Right lobe of liver (tissue), 6 donors: ENCODE measurements around the gene TMC2. TPM values are rescaled to one million over a fixed set of nuclear protein-coding genes. Genes with fewer than 3 reads are reported as not detected.

ENCODE experiments used
- ATAC-seq, 4 donors: fragments of 200-7000 bp; cut with Tn5 transposase; one replicate each; pipeline ENCODE4 v1.9.1; 2020; ENCODE audit warnings: mild to moderate bottlenecking in 4 of 4, moderate library complexity in 4 of 4
- DNase-seq, 3 donors: peaks; one replicate each; pipeline ENCODE4 v3.0.0-alpha.2; 2020
- H3K27ac ChIP-seq, 3 donors: fragments of 200-600 bp; one replicate each; pipeline ENCODE4 v1.8.0; 2022
- H3K27me3 ChIP-seq, 2 donors: fragments of 200-600 bp; one replicate each; pipeline ENCODE4 v1.8.0; 2022
- H3K36me3 ChIP-seq, 4 donors: fragments of 200-600 bp; sonication (generic) in 1 of 4; one replicate each; pipeline versions ENCODE4 v1.5.1 to v1.8.0; 2017 to 2022; ENCODE audit warnings: control low read depth in 1 of 4
- H3K4me1 ChIP-seq, 4 donors: fragments of 200-600 bp; sonication (generic) in 1 of 4; one replicate each; pipeline versions ENCODE4 v1.5.1 to v1.8.0; 2017 to 2022; ENCODE audit warnings: control low read depth in 1 of 4
- H3K4me3 ChIP-seq, 3 donors: fragments of 200-600 bp; one replicate each; pipeline ENCODE4 v1.8.0; 2022
- H3K9me3 ChIP-seq, 4 donors: fragments of 200-600 bp; sonication (generic) in 1 of 4; one replicate each; pipeline versions ENCODE4 v1.5.1 to v1.8.0; 2017 to 2022; ENCODE audit warnings: control low read depth in 1 of 4
- CTCF ChIP-seq, 4 donors: fragments of 200-600 bp in 3 of 4; fragments of 450-650 bp in 1 of 4; IDR thresholded peaks; one replicate each; pipeline versions ENCODE4 v1.5.1 to v1.8.0; 2016 to 2022; ENCODE audit warnings: antibody characterized with exemption in 4 of 4, mild to moderate bottlenecking in 2 of 4
- POLR2A ChIP-seq: fragments of 450-650 bp; IDR thresholded peaks from one replicate; pipeline ENCODE4 v1.6.1; 2017; ENCODE audit warnings: antibody characterized with exemption, mild to moderate bottlenecking
- WGBS: methylation state at CpG from one replicate; pipeline ENCODE4 v1.1.6; 2018; ENCODE audit warnings: low coverage, low lambda C conversion rate; ENCODE audit not compliant: insufficient coverage; ENCODE audit errors: missing lambda C conversion rate; 5-methylcytosine and 5-hydroxymethylcytosine counted together
- intact Hi-C, 2 donors: fragments of 100-400 bp; cut with DNase I; formaldehyde crosslinking; loops; one replicate each; pipeline versions ENCODE4 v1.11.2 to v1.14.1; 2022
- total RNA-seq, 6 experiments: library from RNA; depleted of rRNA in 2 of 6; stranded (reverse); fragments of >200 nt in 2 of 6; fragmentation: NEBNext Ultra II Directional in 3 of 6; extraction: Animal tissue kit (Norgen Biotek cat#: 25700) in 3 of 6; gene quantifications; one replicate each; pipeline versions ENCODE4 v1.1.0 to v1.2.4, GENCODE V29; 2016 to 2023
- donor health status: DM: no; HTN: yes; CAD: no.
- donor health status: DM: no; HTN: no; CAD: no.
- donor health status: DM: no; HTN: no; CAD: no.
- donor health status: DM: no; HTN: yes; CAD: no.
- donor health status: DM: no; HTN: yes; CAD: no.

Gene TMC2
- total RNA-seq, 6 experiments from 2014 or later = not detected

- no peak for TF ChIP-seq POLR2A
- no peak for TF ChIP-seq CTCF (IDR thresholded peaks at IDR 0.05)
- no peaks in the 10 kb centered on the region for H3K27me3 ChIP-seq
- no peaks in the 10 kb centered on the region for H3K36me3 ChIP-seq
- H3K27ac ChIP-seq = no peak overlapping the region
- H3K9me3 ChIP-seq = no peaks in the 10 kb centered on the region
- intact Hi-C loops = no loop called here
- DNase-seq (no peak), ATAC-seq (no peak)
- H3K4me3 ChIP-seq = no peak overlapping the region
- H3K4me1 ChIP-seq = no peaks in the 10 kb centered on the region
- WGBS = 30% methylated on average over 6 of the region's 6 CpGs
These were observed 74.8 kb downstream of the TMC2 start for GRCh38 chr20:2610941-2611720.

GRCh38 chr20:2612073-2612472 lies 75.7 kb downstream of the TMC2 start:
- 58% methylated on average over 2 of the region's 3 CpGs for WGBS
- H3K36me3 ChIP-seq = no peaks in the 10 kb centered on the region
- H3K27me3 ChIP-seq = no peaks in the 10 kb centered on the region
- no peaks in the 10 kb centered on the region for H3K9me3 ChIP-seq
- ATAC-seq (no peak), DNase-seq (no peak)
- no peak overlapping the region for H3K27ac ChIP-seq
- intact Hi-C loops = no loop called here
- no peak overlapping the region for H3K4me3 ChIP-seq
- no peaks in the 10 kb centered on the region for H3K4me1 ChIP-seq
- TF ChIP-seq CTCF (IDR thresholded peaks at IDR 0.05) (no peak), POLR2A (no peak)

DNA sequence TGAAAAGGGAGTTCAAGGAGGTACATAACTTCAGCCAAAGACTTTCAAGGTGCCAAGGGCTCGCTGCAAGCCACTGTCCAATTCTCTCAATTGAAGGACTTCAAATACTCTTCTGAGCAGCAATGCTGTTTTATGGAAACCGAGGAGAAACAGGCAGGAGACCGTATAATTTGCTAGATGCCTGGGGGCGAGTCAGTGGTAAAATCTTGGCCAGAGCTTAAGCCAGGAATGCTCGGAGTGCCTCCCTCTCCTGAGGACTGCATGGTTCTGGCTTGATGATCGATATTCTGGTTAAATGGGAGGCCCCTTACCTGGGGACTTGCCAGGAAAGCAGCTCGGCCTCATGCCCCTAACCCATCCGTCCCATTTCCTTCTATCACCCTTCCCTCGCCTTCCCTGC lies 80.3 kb downstream of the TMC2 start:
- no peak overlapping the region for H3K4me3 ChIP-seq
- no peak for DNase-seq
- no peaks in the 10 kb centered on the region for H3K36me3 ChIP-seq
- H3K9me3 ChIP-seq = no peaks in the 10 kb centered on the region
- H3K4me1 ChIP-seq = no peaks in the 10 kb centered on the region
- TF ChIP-seq POLR2A = no peak
- TF ChIP-seq CTCF (IDR thresholded peaks at IDR 0.05) = no peak
- no peaks in the 10 kb centered on the region for H3K27me3 ChIP-seq
- ATAC-seq = no peak
- H3K27ac ChIP-seq = no peak overlapping the region
- 54% methylated on average over 8 of the region's 9 CpGs for WGBS
- intact Hi-C loops = no loop called here

DNA sequence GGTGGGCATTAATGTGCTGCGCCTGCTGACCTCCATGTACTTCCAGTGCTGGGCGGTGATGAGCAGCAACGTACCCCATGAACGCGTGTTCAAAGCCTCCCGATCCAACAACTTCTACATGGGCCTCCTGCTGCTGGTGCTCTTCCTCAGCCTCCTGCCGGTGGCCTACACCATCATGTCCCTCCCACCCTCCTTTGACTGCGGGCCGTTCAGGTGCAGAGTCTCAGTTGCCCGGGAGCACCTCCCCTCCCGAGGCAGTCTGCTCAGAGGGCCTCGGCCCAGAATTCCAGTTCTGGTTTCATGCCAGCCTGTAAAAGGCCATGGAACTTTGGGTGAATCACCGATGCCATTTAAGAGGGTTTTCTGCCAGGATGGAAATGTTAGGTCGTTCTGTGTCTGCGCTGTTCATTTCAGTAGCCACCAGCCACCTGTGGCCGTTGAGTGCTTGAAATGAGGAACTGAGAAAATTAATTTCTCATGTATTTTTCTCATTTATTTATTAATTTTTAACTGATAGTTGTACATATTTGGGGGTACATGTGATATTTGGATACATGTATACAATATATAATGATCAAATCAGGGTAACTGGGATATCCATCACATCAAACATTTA lies 80.8 kb downstream of the TMC2 start:
- Histone ChIP-seq H3K9me3 (no peaks in the 10 kb centered on the region), H3K4me1 (no peaks in the 10 kb centered on the region), H3K27ac (no peak overlapping the region), H3K36me3 (no peaks in the 10 kb centered on the region), H3K27me3 (no peaks in the 10 kb centered on the region), H3K4me3 (no peak overlapping the region)
- TF ChIP-seq POLR2A = no peak
- DNase-seq (no peak), ATAC-seq (no peak)
- 84% methylated on average over 11 of the region's 16 CpGs for WGBS
- intact Hi-C loops = no loop called here

DNA sequence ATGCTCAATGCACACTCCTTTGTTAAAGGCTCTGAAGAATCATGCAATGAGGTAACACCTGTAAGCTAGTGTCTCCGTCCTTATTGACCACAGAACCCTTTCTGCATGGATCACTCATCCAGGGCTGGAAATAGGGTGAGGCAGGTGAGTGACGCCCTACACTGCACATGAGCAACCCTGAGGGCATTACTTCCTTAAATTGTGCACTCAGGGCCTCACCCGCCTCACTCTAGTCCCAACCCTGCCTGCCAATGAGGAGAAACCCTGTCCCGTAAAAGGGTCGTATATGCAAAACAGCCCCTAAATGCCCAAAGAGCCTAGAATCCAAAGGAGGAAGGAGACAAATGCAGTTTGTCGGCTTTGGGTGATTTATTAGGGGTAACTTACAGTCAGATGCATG lies 82.4 kb downstream of the TMC2 start:
- H3K36me3 ChIP-seq = no peaks in the 10 kb centered on the region
- 77% methylated on average over 3 of the region's 6 CpGs for WGBS
- no peak overlapping the region for H3K4me3 ChIP-seq
- H3K9me3 ChIP-seq = no peaks in the 10 kb centered on the region
- no peak overlapping the region for H3K27ac ChIP-seq
- no peak for ATAC-seq
- no peaks in the 10 kb centered on the region for H3K4me1 ChIP-seq
- TF ChIP-seq POLR2A = no peak
- TF ChIP-seq CTCF (IDR thresholded peaks at IDR 0.05) = no peak
- no peaks in the 10 kb centered on the region for H3K27me3 ChIP-seq
- intact Hi-C loops = no loop called here
- no peak for DNase-seq
